GM19452 (cell line): ENCODE data around the gene CACUL1.
"Not testable (repeated sequence)": the region's sequence is repeated elsewhere in the genome, so short reads cannot be mapped to it uniquely, and the experiment has no call there.

ENCODE experiments used
- ATAC-seq: cut with Tn5 transposase; IDR thresholded peaks from one replicate; pipeline ENCODE4 v1.9.1; 2021; ENCODE audit not compliant: unreplicated experiment

The CACUL1 gene

GRCh38 chr10:118769898-118770600 is 15.3 kb upstream of the CACUL1 start:
- ATAC-seq, result no peak

- ATAC-seq, result no peak
These were observed 13.5 kb upstream of the CACUL1 start for GRCh38 chr10:118768041-118768919.

- ATAC-seq, result no peak
These were observed 12.7 kb upstream of the CACUL1 start for GRCh38 chr10:118767297-118768040.

GRCh38 chr10:118764195-118764594 is 9.4 kb upstream of the CACUL1 start:
- ATAC-seq, result no peak

- no peak for ATAC-seq
These were observed 8.6 kb upstream of the CACUL1 start for GRCh38 chr10:118763202-118763988.

- ATAC-seq, result no peak
These were observed 5.5 kb upstream of the CACUL1 start for GRCh38 chr10:118760265-118760664.

- no peak for ATAC-seq
These were observed 3.7 kb upstream of the CACUL1 start for GRCh38 chr10:118758449-118758848.

GRCh38 chr10:118754229-118754555 is 578 bp downstream of the CACUL1 start:
- ATAC-seq, result peak; percentile 23

GRCh38 chr10:118753331-118754228 is 1.2 kb downstream of the CACUL1 start:
- ATAC-seq, result peak; percentile 10

GRCh38 chr10:118752409-118752808 is 2.4 kb downstream of the CACUL1 start:
- ATAC-seq, result no peak

- no peak for ATAC-seq
These were observed 3.5 kb downstream of the CACUL1 start for GRCh38 chr10:118751265-118751664.

GRCh38 chr10:118748041-118748440 is 6.7 kb downstream of the CACUL1 start:
- ATAC-seq, result no peak

GRCh38 chr10:118746246-118746645 is 8.5 kb downstream of the CACUL1 start:
- no peak for ATAC-seq

- ATAC-seq, result no peak
These were observed 9.7 kb downstream of the CACUL1 start for GRCh38 chr10:118745056-118745455.

- not testable (repeated sequence) for ATAC-seq
These were observed 10.3 kb downstream of the CACUL1 start for GRCh38 chr10:118744346-118744918.

GRCh38 chr10:118742782-118743181 is 12.0 kb downstream of the CACUL1 start:
- no peak for ATAC-seq

GRCh38 chr10:118742032-118742431 is 12.7 kb downstream of the CACUL1 start:
- ATAC-seq, result no peak

- ATAC-seq, result no peak
These were observed 16.4 kb downstream of the CACUL1 start for GRCh38 chr10:118738406-118738805.

GRCh38 chr10:118737603-118738302 is 17.0 kb downstream of the CACUL1 start:
- no peak for ATAC-seq
